Mesothelial cell of epicardium (in vitro differentiated cells): ENCODE results near the gene BPIFB6. TPM values are rescaled to one million over a fixed set of nuclear protein-coding genes. Genes with fewer than 3 reads are reported as not detected.

Experiments
- DNase-seq, 2 experiments: peaks; one replicate each; pipeline ENCODE4 v3.0.0; 2021; ENCODE audit warnings: low spot score in 2 of 2; ENCODE audit not compliant: unreplicated experiment in 2 of 2
- H3K27ac Mint-ChIP-seq: 2 replicates; pipeline ENCODE4 v1.8.0; 2021; ENCODE audit warnings: mixed read lengths
- H3K27me3 Mint-ChIP-seq: 2 replicates; pipeline ENCODE4 v1.8.0; 2021; ENCODE audit warnings: low read depth, mixed read lengths
- H3K36me3 Mint-ChIP-seq: 2 replicates; pipeline ENCODE4 v1.8.0; 2021; ENCODE audit warnings: mixed read lengths
- H3K4me1 Mint-ChIP-seq: 2 replicates; pipeline ENCODE4 v1.8.0; 2021; ENCODE audit warnings: mixed read lengths
- H3K4me3 Mint-ChIP-seq: 2 replicates; pipeline ENCODE4 v1.8.0; 2021; ENCODE audit warnings: mild to moderate bottlenecking, moderate library complexity, mixed read lengths
- H3K9me3 Mint-ChIP-seq: 2 replicates; pipeline ENCODE4 v1.8.0; 2021; ENCODE audit warnings: mixed read lengths
- CTCF ChIP-seq: fragments of 200-600 bp; sonication (generic); IDR thresholded peaks from one replicate; pipeline ENCODE4 v1.5.0; 2021; ENCODE audit warnings: antibody characterized with exemption; ENCODE audit not compliant: unreplicated experiment
- total RNA-seq: library from RNA; stranded (reverse); gene quantifications from 3 replicates; pipeline ENCODE4 v1.2.1, GENCODE V29; 2021

The BPIFB6 gene
- total RNA-seq, 1 donor from 2014 or later, result not detected

- H3K4me3 Mint-ChIP-seq, result no peak overlapping the region
- no peaks in the 10 kb centered on the region for H3K36me3 Mint-ChIP-seq
- no peaks in the 10 kb centered on the region for H3K4me1 Mint-ChIP-seq
- no peak for TF ChIP-seq CTCF
- no peak overlapping the region for H3K27ac Mint-ChIP-seq
- H3K27me3 Mint-ChIP-seq, result peaks cover 5% of the 10 kb centered on the region
- no peak for DNase-seq
- H3K9me3 Mint-ChIP-seq, result no peaks in the 10 kb centered on the region
Measured at GRCh38 chr20:33059741-33060390, 28.4 kb downstream of the BPIFB6 start.

DNA sequence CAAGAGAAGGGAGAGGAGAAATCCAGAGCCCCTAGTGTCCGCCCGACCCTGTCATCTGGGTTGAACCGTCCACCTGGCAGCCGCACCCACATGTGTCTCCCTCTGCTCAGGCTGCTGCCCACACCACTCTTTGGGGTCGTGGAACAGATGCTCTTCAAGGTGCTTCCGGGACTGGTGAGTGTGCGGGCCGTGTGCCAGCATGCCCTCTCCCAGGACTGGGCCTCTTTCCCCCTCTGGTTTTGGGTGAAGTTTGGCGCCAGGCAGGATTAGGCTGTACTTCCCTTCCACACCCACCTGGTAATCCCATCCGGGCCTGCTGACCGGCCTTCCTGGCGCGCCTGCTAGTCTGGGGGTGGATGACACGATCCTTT lies 30.2 kb downstream of the BPIFB6 start:
- Mint-ChIP-seq H3K4me3 (no peak overlapping the region), H3K36me3 (no peaks in the 10 kb centered on the region), H3K4me1 (no peaks in the 10 kb centered on the region), H3K9me3 (no peaks in the 10 kb centered on the region), H3K27me3 (peaks cover 3% of the 10 kb centered on the region), H3K27ac (no peak overlapping the region)
- no peak for TF ChIP-seq CTCF
- DNase-seq, result no peak

GRCh38 chr20:33062105-33062824 lies 30.8 kb downstream of the BPIFB6 start:
- H3K27me3 Mint-ChIP-seq, result peaks cover 3% of the 10 kb centered on the region
- TF ChIP-seq CTCF, result no peak
- H3K27ac Mint-ChIP-seq, result no peak overlapping the region
- no peaks in the 10 kb centered on the region for H3K4me1 Mint-ChIP-seq
- no peaks in the 10 kb centered on the region for H3K9me3 Mint-ChIP-seq
- no peaks in the 10 kb centered on the region for H3K36me3 Mint-ChIP-seq
- no peak overlapping the region for H3K4me3 Mint-ChIP-seq
- no peak for DNase-seq

- Mint-ChIP-seq H3K9me3 (no peaks in the 10 kb centered on the region), H3K4me1 (no peaks in the 10 kb centered on the region), H3K4me3 (no peak overlapping the region), H3K36me3 (no peaks in the 10 kb centered on the region), H3K27ac (no peak overlapping the region), H3K27me3 (peaks cover 2% of the 10 kb centered on the region)
- no peak for DNase-seq
- no peak for TF ChIP-seq CTCF
Measured at GRCh38 chr20:33062825-33063149, 31.3 kb downstream of the BPIFB6 start.

DNA sequence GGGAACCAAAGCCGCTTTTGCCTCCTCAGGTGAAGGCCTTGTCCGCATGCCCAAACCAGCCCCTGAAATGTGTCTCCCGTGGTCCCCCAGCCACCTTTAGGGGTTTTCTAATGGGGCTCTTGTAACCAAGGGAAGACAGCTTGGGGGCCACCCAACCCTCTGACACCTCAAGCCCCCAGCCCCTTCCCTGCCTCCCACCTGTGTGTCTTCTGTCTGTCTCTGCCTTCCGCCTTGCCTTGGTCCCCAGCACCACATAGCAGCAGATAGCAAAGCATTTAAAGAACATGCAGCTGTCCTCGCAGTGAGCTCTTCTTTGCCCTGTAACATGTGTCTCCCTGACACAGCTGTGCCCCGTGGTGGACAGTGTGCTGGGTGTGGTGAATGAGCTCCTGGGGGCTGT lies 31.8 kb downstream of the BPIFB6 start:
- Mint-ChIP-seq H3K27me3 (peaks cover 2% of the 10 kb centered on the region), H3K4me1 (no peaks in the 10 kb centered on the region), H3K4me3 (no peak overlapping the region), H3K9me3 (no peaks in the 10 kb centered on the region), H3K36me3 (no peaks in the 10 kb centered on the region), H3K27ac (no peak overlapping the region)
- no peak for TF ChIP-seq CTCF
- no peak for DNase-seq
